Cardiac muscle cell (in vitro differentiated cells and primary cell): ENCODE measurements around the gene EPN1. TPM values are rescaled to one million over a fixed set of nuclear protein-coding genes. Genes with fewer than 3 reads are reported as not detected.

Experiments
- DNase-seq, 2 donors: peaks; one replicate each; pipeline versions ENCODE4 v3.0.0 to v3.0.0-alpha.2; 2010 to 2017; ENCODE audit warnings: low read depth in 1 of 2, low spot score in 1 of 2
- H3K27ac ChIP-seq: fragments of 200-600 bp; sonication (generic); 2 replicates; pipeline ENCODE4 v1.5.1; 2016
- H3K27me3 ChIP-seq: fragments of 200-600 bp; sonication (generic); 2 replicates; pipeline ENCODE4 v1.6.0; 2016; ENCODE audit warnings: control low read depth
- H3K36me3 ChIP-seq: fragments of 200-600 bp; sonication (generic); 2 replicates; pipeline ENCODE4 v1.5.1; 2016; ENCODE audit warnings: control low read depth
- H3K4me1 ChIP-seq: fragments of 200-600 bp; sonication (generic); 2 replicates; pipeline ENCODE4 v1.8.1; 2017; ENCODE audit warnings: low read depth, mild to moderate bottlenecking, mixed run types
- H3K4me3 ChIP-seq: fragments of 200-600 bp; sonication (generic); 2 replicates; pipeline ENCODE4 v1.5.1; 2016; ENCODE audit warnings: mild to moderate bottlenecking
- H3K9me3 ChIP-seq: fragments of 200-600 bp; sonication (generic); 2 replicates; pipeline ENCODE4 v1.5.1; 2017; ENCODE audit warnings: low read depth, mild to moderate bottlenecking, control low read depth
- CTCF ChIP-seq: IDR thresholded peaks from 2 replicates; pipeline ENCODE4 v1.5.1; 2012; ENCODE audit warnings: low read depth, mild to moderate bottlenecking, low read length
- polyA plus RNA-seq: library from polyadenylated mRNA; unstranded; fragments of >200 nt; fragmentation: Nextera tagmentation; extraction: Ambion mirVana; gene quantifications from 2 replicates; pipeline ENCODE4 v1.2.1, GENCODE V29; 2016
- total RNA-seq: library from RNA; depleted of rRNA; stranded (reverse); fragments of >200 nt; gene quantifications from 2 replicates; pipeline ENCODE4 v1.2.3, GENCODE V29; 2016

The EPN1 gene
- total and polyA plus RNA-seq, 2 experiments from 2014 or later: 164 to 173 TPM

GRCh38 chr19:55673889-55674288 is 1.1 kb upstream of the EPN1 start:
- H3K36me3 ChIP-seq: peaks cover 18% of the 10 kb centered on the region

DNA sequence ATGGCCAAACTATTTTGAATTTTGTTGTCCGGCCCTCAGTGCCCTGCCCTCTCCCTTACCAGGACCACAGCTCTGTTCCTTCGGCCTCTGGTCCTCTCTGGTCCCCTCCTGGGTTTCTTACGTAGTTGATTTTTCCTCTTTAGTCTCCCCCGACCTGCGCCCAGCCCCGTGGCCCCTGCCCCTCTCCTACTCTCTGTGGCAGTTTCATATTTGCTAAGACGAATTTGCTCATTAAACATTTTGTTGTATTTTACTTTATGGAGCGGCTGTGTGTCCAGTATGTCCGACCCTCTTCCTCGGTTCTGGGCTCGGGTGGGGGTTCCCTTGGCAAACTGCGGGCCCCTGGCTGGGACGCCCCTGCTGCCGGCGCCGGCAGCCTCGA is 576 bp upstream of the EPN1 start:
- Histone ChIP-seq H3K4me1 (peaks cover 13% of the 10 kb centered on the region), H3K9me3 (no peaks in the 10 kb centered on the region), H3K36me3 (peaks cover 17% of the 10 kb centered on the region), H3K27me3 (no peaks in the 10 kb centered on the region), H3K27ac (peak overlapping the region; percentile 70), H3K4me3 (peak overlapping the region; percentile 88)
- TF ChIP-seq CTCF: no peak
- no peak for DNase-seq

More at GRCh38 chr19:55673889-55674288, 1.1 kb upstream of the EPN1 start:
- no peaks in the 10 kb centered on the region for H3K27me3 ChIP-seq
- H3K9me3 ChIP-seq: no peaks in the 10 kb centered on the region
- no peak for TF ChIP-seq CTCF
- peak overlapping the region; percentile 55 for H3K27ac ChIP-seq
- DNase-seq: no peak
- H3K4me1 ChIP-seq: peaks cover 13% of the 10 kb centered on the region
- no peak overlapping the region for H3K4me3 ChIP-seq

DNA sequence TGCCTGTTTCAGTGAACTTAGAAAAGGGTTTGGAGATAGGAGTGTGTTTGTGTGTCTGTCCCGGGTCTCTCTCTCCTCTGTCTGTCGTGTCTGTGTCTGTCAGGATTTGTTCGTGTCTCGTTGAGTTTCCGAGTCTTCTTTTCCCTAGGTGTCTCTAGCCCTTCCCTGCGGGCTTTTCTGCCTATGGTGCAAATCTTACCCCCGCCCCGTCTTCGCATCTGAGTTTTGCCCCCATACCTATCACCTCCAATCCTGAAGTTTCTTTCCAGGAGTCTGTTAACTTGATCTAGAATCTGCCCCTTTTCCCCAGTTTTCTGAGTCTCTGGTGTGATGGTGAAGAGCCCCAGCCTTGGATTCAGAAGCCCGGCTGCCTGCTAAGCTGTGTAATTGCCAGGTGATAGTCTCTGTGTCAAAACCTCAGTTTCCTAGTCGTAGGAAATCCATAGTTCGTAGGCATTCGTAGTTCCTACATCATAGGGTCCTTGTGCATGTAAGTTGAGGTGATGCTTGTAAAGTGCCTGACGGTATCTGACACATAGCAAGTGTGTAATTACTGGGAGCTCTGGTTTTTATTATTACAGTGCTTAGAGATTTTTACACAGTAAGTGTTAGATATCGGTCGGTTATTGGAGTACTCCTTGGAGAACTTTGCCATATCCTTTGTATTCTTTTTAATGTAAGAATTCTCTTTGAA is 782 bp downstream of the EPN1 start:
- DNase-seq: no peak
- Histone ChIP-seq H3K4me3 (peak overlapping the region; percentile 88), H3K4me1 (peaks cover 13% of the 10 kb centered on the region), H3K9me3 (no peaks in the 10 kb centered on the region), H3K27ac (peak overlapping the region; percentile 90), H3K36me3 (peaks cover 16% of the 10 kb centered on the region), H3K27me3 (no peaks in the 10 kb centered on the region)
- no peak for TF ChIP-seq CTCF

DNA sequence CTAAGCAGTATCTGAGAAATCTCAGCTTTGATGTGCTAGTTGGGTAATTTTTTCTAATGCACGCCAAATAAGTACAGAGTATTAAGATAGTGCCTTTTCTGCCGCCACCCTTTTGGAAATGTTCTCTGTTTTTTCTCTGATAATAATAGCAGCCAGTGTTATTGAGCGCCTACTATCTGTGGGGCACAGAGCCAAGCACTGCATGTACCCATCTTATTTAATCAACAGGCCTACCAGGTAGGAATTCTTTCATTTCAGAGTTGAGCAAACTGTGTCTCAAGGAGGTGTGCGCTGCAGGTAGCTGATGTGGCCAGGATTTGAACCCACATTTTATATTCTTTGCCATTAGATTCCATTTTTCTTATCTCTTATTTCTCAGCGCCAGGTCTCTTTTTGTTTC is 1.4 kb downstream of the EPN1 start:
- H3K27me3 ChIP-seq: no peaks in the 10 kb centered on the region
- H3K27ac ChIP-seq: no peak overlapping the region
- peaks cover 13% of the 10 kb centered on the region for H3K4me1 ChIP-seq
- TF ChIP-seq CTCF: peak; percentile 19
- DNase-seq: peak in 1 of 2 donors; percentile 27
- peak overlapping the region; percentile 88 for H3K4me3 ChIP-seq
- peaks cover 16% of the 10 kb centered on the region for H3K36me3 ChIP-seq
- H3K9me3 ChIP-seq: no peaks in the 10 kb centered on the region

DNA sequence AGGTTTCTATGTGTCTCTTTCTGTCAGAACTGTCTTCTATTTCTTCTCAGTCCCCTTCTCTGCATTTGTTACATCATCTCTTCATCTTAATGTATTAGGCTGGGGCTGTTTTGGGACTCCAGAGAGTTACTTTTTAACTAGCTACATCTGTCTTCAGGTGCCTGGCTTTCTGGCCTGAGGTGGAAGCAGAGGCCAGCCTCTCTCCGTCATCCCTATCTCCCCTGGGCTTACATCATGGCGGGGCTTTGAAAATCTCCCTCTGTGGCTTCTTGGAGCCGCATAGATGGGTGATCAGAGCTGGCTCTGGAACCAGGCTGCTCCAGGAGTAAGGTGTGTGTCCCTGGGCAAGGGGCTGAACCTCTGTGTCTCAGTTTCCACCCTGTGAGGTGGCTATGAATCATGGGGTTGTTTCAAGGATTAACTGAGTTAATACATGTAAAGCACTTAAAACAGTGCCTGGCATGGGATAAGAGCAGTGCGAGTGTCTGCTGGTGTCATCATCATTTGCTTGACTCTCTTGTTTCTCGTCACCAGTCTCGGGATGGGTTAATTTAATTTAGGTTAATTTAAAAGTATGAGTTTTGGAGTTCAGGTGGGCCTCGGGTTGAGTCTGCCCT is 2.0 kb downstream of the EPN1 start:
- Histone ChIP-seq H3K9me3 (no peaks in the 10 kb centered on the region), H3K4me3 (no peak overlapping the region), H3K27ac (no peak overlapping the region), H3K36me3 (peaks cover 16% of the 10 kb centered on the region), H3K27me3 (no peaks in the 10 kb centered on the region), H3K4me1 (peaks cover 13% of the 10 kb centered on the region)
- DNase-seq: no peak
- no peak for TF ChIP-seq CTCF
